Measurements from ENCODE around the gene ZNF804A. TPM values are rescaled to one million over a fixed set of nuclear protein-coding genes. Genes with fewer than 3 reads are reported as not detected.

Gene ZNF804A
- total and polyA plus RNA-seq, 2 of the 8 experiments (the other 6 are each of a cell fraction or from before 2014, with no cell fraction given), result 0.02 TPM; not detected in 1

- no peaks in the 10 kb centered on the region for H3K27me3 ChIP-seq (replicated peaks in 1 of 4; ENCODE audit: control insufficient read depth in 3 of 4, extremely low read depth in 1 of 4, insufficient read depth in 3 of 4, low read length in 3 of 4)
- no peaks in the 10 kb centered on the region for H4K20me1 ChIP-seq (replicated peaks in 1 of 2; ENCODE audit: control insufficient read depth in 1 of 2, insufficient read depth in 2 of 2, low read length in 2 of 2)
- H2BK12ac ChIP-seq (ENCODE audit: low read depth, low read length), result no peak overlapping the region
- H2AFZ ChIP-seq (ENCODE audit: low read length), result no peak overlapping the region
- POLR2A ChIA-PET (ENCODE audit: partially characterized antibody), result no interaction called here
- H2BK15ac ChIP-seq (ENCODE audit: low read length), result no peak overlapping the region
- FAIRE-seq (no peak), DNase-seq (ENCODE audit: low read depth in 1 of 2, low spot score in 2 of 2) (no peak)
- H4K8ac ChIP-seq (ENCODE audit: extremely low read depth, insufficient read depth, low read length), result no peak overlapping the region
- H3K79me2 ChIP-seq (ENCODE audit: control insufficient read depth in 1 of 2, insufficient read depth in 2 of 2, low read length in 2 of 2), result no peaks in the 10 kb centered on the region
- H3K9ac ChIP-seq (replicated peaks in 1 of 4; ENCODE audit: extremely low read depth in 1 of 4, low read depth in 3 of 4, low read length in 3 of 4), result no peak overlapping the region
- H2BK120ac ChIP-seq (replicated peaks; ENCODE audit: low read depth, low read length), result no peak overlapping the region
- H3K56ac ChIP-seq (replicated peaks; ENCODE audit: insufficient read length, low read depth, low read length), result no peak overlapping the region
- H3K79me1 ChIP-seq (ENCODE audit: low read depth, low read length), result no peaks in the 10 kb centered on the region
- H4K5ac ChIP-seq (ENCODE audit: insufficient read length, low read depth, low read length), result no peak overlapping the region
- 94% methylated on average over 1 of the region's 1 CpG; no CpG with 5 or more reads in 1 of the 2 experiments for WGBS, 2 experiments (ENCODE audit: extremely low coverage in 1 of 2, insufficient coverage in 1 of 2, insufficient read length in 1 of 2, insufficient replicate concordance in 2 of 2, low coverage in 1 of 2, low lambda C conversion rate in 2 of 2, missing lambda C conversion rate in 1 of 2)
- no peak overlapping the region for H2BK5ac ChIP-seq (ENCODE audit: low read depth, low read length)
- H4K91ac ChIP-seq (replicated peaks; ENCODE audit: insufficient read length, low read length), result no peak overlapping the region
- H3K27ac ChIP-seq (ENCODE audit: low read depth, low read length), result no peak overlapping the region
- no peak overlapping the region for H3K4me2 ChIP-seq (ENCODE audit: insufficient read depth in 1 of 2, low read depth in 2 of 2, low read length in 2 of 2)
- no peak for TF ChIP-seq EGR1 (IDR thresholded peaks at IDR 0.05; ENCODE audit: borderline replicate concordance, low read depth, low read length)
- no peak for TF ChIP-seq KDM1A (IDR thresholded peaks at IDR 0.05; ENCODE audit: borderline replicate concordance, low read length)
- no peak for TF ChIP-seq ATF3 (IDR thresholded peaks at IDR 0.05; ENCODE audit: insufficient read depth, low read depth, low read length)
- TF ChIP-seq RBBP5 (IDR thresholded peaks at IDR 0.05; ENCODE audit: borderline replicate concordance, low read depth, low read length), result no peak
- no peaks in the 10 kb centered on the region for H3K36me3 ChIP-seq (ENCODE audit: control insufficient read depth in 2 of 4, insufficient read depth in 4 of 4, low read length in 3 of 4)
- no peak overlapping the region for H3K4me3 ChIP-seq (ENCODE audit: extremely low read depth in 1 of 4, insufficient read depth in 2 of 4, low read depth in 3 of 4, low read length in 4 of 4)
- 0 out of 7 replicates have a peak, but pooled peaks cover 0 to 3% (median 0%) of the 10 kb centered on the region in 4 experiments for H3K4me1 ChIP-seq (replicated peaks in 1 of 4; ENCODE audit: control insufficient read depth in 3 of 4, insufficient read depth in 4 of 4, low read length in 3 of 4)
- no peak overlapping the region for H2BK20ac ChIP-seq (ENCODE audit: low read length)
- no peak overlapping the region for H3K18ac ChIP-seq (ENCODE audit: extremely low read depth, low read length)
- H3K4ac ChIP-seq (replicated peaks; ENCODE audit: insufficient read length, low read depth, low read length), result no peak overlapping the region
- H3K23me2 ChIP-seq (ENCODE audit: low read depth, low read length), result no peaks in the 10 kb centered on the region
- CTCF ChIA-PET (ENCODE audit: partially characterized antibody), result no interaction called here
- H3K9me3 ChIP-seq (ENCODE audit: insufficient read depth in 2 of 2, low read depth in 1 of 2, low read length in 1 of 2), result peaks cover 0 to 5% of the 10 kb centered on the region in 2 experiments; a peak in 2 of 4 replicates
- H3K23ac ChIP-seq (ENCODE audit: insufficient read length), result no peak overlapping the region
- no peak overlapping the region for H2AK5ac ChIP-seq (ENCODE audit: low read depth, low read length)
- H3K14ac ChIP-seq (ENCODE audit: insufficient read length), result no peak overlapping the region
Measured at GRCh38 chr2:184551626-184552025, 46.7 kb upstream of the ZNF804A start.

All from H1 (cell line).